Activated effector memory CD4-positive, alpha-beta T cell treated with Interleukin-2 at 50 U/mL for 16 hours (primary cell): ENCODE results near the gene MCCC1.

ENCODE experiments used
- DNase-seq: peaks from one replicate; pipeline ENCODE4 v3.0.0-alpha.2; 2020

The MCCC1 gene

DNA sequence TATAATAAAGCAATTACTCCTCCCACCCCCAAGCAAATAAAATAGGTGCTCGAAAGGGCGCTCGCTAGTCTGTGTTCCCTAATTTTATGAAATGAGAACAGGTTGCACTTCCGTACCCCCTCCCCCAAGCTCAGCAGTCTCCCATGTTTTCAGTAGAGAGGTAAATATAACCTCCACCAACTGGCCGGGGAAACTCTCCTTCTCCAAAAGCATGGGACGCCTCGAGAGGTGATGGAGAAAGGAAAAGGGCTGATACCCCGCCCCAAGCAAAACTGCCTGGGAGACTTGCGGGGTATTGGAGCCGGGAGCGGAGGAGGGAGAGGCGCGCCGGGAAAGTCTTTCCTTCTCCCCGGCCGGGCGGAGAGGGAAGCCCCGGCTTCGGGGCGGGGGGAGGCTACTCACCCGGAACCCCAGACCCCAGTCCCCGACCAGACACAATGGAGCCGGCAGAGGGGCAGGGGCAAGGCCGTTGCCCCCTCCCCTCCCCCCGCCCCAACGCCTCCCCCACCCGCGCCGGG lies 119.6 kb downstream of the MCCC1 start:
- DNase-seq = no peak

DNA sequence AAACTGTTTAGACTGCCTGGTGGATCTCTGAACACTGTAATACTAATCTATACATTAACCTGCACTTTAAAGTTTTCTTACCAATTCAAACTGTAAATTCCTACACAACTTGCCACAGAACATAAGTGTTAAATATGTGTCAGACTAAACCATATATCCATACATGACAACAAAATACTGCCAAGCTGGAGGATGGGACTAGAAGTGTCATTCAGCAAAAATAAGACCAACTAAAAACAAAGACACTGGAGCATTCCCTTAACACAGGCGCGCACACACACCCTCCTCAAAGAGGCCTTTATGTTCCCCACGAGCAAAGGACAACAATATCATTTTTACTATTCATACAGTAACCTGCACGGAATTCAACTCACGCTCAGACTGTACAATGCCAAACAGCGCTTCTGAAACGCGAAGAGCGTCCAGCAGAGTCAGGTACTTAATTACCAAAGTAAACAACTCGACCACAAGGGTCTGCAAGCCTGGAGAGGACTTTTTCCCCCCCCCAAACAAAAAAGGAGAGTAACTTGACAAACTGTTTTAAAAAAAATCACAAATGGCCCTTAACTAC lies 120.1 kb downstream of the MCCC1 start:
- no peak for DNase-seq

DNA sequence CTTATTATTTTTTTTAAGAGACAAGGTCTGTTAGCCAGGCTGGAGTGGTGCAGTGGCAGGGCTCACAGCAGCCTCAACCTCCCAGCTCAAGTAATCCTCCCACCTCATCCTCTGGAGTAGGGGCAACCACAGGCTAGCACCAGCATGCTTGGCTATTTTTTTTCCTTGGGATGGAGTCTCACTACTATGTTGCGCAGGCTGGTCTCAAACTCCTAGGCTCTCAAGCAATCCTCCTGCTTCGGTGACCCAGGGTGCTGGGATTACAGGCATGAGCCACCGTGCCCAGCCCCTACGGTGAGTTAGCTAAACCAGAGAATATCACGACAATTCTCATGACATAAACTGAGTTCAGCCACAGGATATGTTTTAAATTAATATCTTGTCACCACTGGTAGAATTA lies 120.9 kb downstream of the MCCC1 start:
- no peak for DNase-seq

DNA sequence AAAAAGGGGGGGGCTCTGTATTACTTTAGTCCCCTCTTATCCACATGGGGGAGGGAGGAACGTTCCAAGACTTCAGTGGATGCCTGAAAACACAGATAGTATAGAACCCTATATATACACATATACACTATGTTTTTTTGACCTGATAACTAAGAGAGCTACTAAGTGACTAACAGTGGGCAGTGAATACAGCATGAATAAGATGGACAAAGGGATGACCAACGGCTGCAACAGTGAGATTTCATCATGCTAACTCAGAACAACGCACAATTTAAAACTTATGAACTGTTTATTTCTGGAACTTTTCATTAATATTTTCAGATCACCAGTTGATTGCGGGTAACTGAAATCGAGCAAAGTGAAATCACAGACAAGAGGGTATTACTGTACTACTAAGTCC lies 126.2 kb downstream of the MCCC1 start:
- no peak for DNase-seq

DNA sequence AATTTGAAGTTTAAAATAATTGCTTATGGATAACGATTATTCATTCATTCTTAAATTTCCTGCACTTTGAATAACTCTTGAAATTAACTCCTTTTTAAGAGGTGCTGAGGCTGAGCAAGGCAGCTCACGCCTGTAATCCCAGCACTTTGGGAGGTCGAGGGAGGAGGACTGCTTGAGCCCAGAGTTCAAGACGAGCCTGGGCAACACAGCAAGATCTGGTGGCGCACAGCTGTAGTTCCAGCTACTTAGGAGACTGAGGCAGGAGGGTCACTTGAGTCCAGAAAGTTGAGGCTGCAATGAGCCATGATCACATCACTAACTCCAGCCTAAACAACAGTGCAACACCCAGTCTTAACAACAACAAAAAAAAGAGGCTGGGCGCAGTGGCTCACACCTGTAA lies 126.9 kb downstream of the MCCC1 start:
- DNase-seq = no peak

DNA sequence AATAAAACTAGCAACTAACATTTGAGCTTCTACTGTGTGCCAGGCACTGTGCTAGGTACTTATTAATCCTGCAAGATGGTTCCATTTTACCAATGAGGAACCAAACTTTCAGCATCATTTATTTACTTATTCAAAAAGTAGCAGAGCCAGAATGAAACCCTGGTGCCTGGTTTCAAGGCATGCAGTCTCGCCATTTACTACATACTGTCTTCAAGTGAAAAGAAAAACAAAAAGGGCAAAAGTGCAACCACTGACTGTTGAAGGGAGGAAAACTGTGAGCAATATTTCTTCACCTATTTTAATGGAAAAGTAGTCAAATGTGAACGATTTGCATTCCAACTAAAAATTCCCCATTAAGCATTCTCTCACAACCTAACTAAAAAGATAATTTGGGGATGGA lies 127.7 kb downstream of the MCCC1 start:
- no peak for DNase-seq

DNA sequence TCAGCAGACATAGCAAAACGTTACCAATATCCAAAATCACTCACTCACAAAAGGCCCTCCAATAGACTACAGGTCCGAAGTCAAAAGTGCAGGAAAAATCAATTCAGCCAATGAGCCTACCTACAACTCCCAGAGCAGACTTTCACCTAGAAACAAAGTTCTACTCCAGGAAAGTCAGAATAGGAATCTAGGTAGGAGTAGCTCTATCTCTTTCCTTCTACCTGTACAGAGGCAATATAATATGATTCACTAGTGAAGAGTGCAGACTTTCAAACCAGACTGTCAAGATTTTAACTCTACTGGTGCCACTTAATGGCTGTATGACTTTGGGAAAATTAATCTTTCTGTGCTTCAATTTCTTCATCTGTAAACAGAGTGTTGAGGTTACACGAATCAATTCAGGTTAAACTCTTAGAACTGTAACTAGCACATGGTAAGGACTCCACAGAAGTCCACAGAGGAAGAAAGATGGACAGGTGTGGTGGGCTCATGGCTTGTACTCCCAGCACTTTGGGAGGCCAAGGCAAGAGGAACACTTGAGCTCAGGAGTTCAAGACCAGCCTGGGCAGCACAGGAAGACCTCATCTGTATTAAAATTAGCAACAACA lies 128.4 kb downstream of the MCCC1 start:
- DNase-seq = no peak

DNA sequence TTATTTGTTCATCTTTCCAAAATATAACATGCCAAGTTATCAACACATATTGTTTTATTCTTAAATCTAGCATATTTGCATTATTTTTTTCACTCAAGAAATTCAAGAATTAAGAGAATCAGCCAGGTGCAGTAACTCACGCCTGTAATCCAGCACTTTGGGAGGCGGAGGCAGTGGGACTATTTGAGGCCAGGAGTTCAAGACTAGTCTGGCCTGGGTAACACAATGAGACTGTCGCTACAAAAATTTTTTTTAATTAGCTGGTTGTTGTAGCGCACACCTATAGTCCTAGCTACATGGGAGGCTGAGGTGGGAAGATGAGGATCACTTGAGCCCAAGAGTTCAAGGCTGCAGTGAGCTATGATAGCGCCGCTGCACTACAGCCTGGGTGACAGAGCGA lies 129.4 kb downstream of the MCCC1 start:
- no peak for DNase-seq

DNA sequence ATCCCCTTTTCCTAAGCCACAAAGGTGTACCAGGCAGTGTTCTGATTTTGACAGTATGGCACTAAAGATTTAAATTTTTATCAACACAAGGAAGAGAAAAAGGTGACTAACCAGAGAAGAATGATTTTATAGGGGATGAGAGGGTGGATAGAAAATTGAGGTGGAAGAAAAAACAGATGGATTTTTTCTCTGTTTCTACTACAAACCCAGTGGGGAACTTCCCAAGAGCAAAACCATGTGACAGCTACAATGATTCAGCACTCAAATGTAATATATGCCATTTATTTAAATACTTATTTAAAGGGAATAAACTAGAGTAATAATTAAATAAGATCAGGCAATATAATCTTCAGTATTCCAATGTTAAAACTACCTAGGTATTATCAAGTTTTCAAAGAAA lies 130.0 kb downstream of the MCCC1 start:
- DNase-seq = no peak

DNA sequence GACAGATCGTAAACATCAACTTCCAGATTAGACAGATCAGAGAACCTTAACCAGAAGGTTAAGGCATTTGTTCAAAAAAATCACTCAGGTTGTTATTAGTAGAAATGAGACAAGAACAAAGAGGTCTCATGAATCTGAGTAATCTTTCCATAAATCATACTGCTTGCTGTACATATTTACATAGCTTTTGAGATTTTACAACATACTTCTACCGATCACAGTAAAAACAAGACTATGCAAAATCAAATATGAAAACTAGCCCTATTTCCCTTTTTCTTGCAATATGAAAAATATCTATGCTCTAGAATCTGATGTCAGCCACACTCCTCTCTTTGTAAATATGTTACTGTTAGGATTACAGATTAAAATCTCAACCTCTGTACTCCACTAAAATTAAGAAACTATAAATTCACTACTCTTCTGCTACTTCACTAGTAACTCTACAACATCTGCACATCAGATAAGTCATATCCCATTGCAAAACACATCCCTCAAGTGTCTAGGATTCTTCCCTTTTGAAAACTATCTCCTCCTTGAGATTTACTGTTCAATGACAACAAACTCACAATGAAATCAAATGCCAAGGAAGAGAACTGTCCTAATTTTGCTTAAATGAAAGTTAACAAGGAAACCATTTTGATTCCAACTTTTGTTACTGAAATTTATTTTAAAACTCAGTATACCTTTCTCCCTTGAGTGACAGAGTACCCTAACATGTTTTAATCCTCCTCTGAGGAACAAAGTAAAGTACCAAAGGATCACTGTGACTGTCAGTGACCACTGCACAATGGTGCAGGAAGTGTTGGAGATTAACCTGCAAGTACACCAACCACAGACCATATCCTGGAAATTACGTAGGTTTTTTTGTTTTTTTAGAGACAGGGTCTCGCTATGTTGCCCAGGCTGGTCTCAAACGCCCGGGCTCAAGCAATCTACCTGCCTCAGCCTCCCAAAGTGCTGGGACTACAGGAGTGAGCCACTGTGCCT lies 131.8 kb downstream of the MCCC1 start:
- no peak for DNase-seq

DNA sequence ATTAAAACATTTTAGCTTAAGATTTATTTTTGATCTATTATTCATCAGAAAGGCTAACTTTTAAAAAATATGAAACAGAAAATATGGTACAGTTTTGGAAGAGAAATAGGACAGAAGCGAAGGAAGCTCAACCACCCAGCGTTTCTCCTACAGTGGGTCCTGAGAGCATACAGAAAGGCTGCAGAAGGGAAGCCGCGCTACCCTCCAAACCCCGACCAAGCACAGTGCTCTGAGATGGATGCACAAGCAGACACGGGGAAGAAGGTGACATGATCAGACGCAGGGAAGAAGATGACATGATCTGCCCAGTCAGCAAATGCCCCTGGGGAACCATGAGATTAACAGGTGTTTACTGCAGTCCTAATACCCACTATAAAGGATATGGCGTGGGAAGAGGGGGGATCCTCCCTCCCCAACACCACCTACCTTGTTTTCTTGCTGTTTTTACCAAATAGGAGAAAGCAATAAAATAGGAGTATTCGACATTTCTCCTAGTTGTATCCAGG lies 133.4 kb downstream of the MCCC1 start:
- no peak for DNase-seq
